Measurements from ENCODE around the gene NSFL1C.

DNA sequence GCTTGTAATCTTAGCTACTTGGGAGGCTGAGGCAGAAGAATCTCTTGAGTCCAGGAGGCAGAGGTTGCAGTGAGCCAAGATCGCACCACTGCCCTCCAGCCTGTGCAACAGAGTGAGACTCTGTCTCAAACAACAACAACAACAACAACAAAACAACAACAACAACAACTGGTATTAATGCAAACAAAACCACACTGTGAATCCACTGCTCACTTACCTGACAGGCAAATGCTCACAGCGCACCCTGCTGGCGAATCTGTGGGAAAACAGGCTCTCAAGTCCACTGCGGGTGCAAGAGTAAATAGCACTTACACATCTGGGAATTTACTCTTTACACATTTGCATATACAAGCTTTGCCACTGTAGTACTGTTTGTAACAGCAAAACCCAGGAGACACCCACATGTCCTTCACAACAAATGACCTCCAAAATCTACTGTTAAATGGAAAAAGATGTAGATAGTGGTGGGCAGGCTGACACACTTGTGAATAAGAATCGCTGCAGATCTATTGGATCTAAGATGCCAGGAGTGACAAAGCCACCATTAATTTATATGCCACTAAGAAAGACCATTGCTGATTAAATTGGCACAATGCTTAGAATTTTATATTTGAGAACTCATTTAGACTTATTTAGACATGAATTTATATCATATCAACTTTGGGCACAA, 29.3 kb downstream of the NSFL1C start:
- peak; percentile 90 for TF ChIP-seq CTCF (conservative IDR thresholded peaks at IDR 0.05; ENCODE audit: low read length)
- TF ChIP-seq EZH2phosphoT487 (IDR thresholded peaks at IDR 0.05; ENCODE audit: borderline replicate concordance, low read depth, low read length), result no peak

All from OCI-LY7 (cell line).